Epithelial cell of esophagus (primary cell): ENCODE results near the gene FCF1.

Experiments
- DNase-seq: peaks from one replicate; pipeline ENCODE4 v3.0.0; 2010; ENCODE audit warnings: low read depth
- H3K4me3 ChIP-seq: 2 replicates; pipeline ENCODE4 v1.5.1; 2011; ENCODE audit warnings: mild to moderate bottlenecking, low read length, control low read depth
- TF ChIP-seq, protein P1 (sequence below): IDR thresholded peaks from 2 replicates; pipeline ENCODE4 v1.5.1; 2011; ENCODE audit warnings: low read depth, mild to moderate bottlenecking, low read length, control low read depth, inconsistent platforms; ENCODE audit not compliant: insufficient read depth; ENCODE audit errors: missing control alignments

Gene FCF1

DNA sequence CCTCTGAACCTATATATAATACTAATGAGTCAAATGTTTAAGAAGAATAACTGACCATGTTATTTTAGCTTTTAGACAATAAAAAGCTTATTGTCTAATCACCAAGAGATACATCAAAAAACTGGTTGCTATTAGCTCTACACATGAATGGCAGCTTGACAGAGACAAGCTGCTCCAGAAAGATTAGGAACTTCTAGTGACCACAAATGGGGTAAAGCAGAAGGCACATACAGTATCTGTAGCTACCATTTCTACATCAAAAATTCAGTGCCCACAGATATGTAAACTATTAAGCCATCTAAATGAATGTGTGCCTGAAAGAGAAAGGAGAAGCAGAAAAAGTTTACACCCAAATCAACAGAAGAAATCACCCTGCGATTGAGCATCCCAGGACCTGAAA, 2.5 kb upstream of the FCF1 start:
- TF ChIP-seq, protein P1, sequence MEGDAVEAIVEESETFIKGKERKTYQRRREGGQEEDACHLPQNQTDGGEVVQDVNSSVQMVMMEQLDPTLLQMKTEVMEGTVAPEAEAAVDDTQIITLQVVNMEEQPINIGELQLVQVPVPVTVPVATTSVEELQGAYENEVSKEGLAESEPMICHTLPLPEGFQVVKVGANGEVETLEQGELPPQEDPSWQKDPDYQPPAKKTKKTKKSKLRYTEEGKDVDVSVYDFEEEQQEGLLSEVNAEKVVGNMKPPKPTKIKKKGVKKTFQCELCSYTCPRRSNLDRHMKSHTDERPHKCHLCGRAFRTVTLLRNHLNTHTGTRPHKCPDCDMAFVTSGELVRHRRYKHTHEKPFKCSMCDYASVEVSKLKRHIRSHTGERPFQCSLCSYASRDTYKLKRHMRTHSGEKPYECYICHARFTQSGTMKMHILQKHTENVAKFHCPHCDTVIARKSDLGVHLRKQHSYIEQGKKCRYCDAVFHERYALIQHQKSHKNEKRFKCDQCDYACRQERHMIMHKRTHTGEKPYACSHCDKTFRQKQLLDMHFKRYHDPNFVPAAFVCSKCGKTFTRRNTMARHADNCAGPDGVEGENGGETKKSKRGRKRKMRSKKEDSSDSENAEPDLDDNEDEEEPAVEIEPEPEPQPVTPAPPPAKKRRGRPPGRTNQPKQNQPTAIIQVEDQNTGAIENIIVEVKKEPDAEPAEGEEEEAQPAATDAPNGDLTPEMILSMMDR = no peak
- no peak for DNase-seq
- H3K4me3 ChIP-seq = no peak overlapping the region

DNA sequence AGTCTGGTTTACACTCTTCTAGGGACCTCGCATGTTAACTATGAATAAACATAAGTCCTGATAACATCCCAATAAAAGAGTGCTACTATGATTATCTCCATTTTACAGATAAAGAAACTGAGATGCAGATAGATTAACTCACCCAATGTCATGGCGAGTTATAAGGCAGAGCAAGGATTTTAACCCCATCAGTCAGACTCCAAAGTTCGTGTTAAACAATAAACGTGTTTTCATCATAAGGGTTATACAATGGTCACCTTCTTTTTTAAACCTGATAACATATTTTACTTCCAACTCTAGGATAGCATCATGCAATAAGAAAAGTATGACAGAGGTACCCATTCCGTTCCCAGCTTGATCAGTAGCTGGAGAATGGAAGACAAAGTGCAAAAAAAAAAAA, 1.3 kb upstream of the FCF1 start:
- H3K4me3 ChIP-seq = peak overlapping the region; percentile 74
- TF ChIP-seq, protein P1 = no peak
- no peak for DNase-seq

DNA sequence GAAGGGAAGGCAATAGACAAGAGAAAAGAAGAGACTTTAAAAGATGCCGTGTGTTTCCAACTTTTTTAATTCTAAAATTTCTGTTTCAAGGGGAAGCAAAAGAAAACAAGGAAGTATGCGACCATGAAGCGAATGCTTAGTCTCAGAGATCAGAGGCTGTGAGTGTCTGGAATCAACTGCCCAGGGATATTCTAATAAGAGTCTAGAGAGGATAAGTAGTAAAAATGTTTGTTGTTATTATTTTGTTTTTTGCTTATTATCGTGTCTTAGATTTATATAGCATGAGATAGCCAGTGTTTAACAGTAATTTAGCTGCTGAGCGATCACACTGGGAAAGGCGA, 421 bp downstream of the FCF1 start:
- no peak for DNase-seq
- TF ChIP-seq, protein P1 = no peak
- peak overlapping the region; percentile 74 for H3K4me3 ChIP-seq

DNA sequence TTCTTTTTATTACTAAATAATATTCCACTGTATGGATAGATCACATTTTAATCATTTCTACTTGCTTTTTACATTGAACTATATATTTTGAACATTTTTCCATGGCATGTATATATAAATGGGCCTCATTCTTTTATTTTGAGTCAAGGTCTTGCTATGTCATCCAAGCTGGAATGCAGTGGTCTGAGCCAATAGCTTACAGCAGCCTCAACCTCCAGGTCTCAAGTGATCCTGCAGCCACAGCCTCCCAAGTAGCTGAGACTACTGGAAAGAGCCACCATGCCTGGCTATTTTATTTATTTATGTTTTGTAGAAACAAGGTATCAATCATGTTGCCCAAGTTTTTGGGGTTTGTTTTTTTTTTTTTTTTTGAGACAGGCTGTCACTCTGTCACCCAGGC, 7.6 kb downstream of the FCF1 start:
- TF ChIP-seq, protein P1 = no peak
- no peak overlapping the region for H3K4me3 ChIP-seq
- no peak for DNase-seq

DNA sequence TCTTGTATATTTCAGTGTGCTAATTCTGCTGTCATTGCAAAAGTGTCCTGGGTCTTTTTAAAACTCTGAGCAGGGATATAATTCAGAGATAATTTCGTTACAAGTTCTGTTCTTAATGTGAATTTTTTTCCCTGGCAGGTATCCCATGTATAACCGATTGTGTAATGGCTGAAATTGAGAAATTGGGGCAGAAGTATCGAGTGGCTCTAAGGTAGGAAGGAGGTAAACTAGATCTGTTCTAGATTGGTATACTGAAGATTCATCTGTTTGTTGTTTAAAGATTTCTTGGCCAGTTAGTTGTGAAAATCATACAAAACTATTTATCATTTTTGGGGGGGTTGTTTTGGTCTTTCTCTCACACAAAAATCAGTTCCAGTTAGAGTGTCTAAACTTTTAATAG, 10.2 kb downstream of the FCF1 start:
- no peak overlapping the region for H3K4me3 ChIP-seq
- TF ChIP-seq, protein P1 = no peak
- no peak for DNase-seq

DNA sequence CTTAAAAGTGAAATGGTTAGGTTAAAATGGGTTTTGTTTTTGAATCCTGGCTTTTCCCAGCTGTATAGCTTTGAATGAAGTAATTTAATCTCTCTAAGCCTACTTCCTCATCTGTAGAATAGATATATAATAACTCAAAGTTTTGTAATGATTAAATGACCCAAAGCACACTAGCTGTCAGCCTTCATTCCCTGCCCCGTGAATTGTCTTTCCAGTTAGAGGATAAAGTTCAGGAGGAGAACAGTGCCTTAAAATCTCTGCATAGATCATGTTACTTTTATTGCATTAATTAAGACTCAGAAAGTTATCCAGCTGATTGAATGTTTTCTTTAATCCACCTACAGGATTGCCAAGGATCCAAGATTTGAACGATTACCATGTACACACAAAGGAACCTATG, 19.4 kb downstream of the FCF1 start:
- no peak for DNase-seq
- no peak overlapping the region for H3K4me3 ChIP-seq
- TF ChIP-seq, protein P1 = no peak

DNA sequence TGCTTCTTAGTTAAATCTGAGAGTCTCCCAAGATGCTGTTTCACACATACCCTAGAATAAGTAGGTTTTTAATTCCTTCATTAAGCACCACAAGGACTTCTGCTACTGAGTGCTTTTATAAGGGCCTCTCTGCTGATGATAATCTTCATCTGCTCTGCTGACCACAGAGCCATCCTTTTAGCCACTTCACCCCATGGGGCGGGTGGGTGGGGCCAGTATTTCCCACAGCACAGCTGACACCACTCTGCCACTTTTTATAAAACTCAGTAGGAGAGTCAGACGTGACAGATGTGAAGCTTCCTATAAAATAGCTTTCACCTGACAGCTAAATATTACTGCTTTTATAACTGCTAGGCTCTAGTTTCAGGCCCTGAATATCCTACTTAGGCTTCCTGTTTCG, 20.3 kb downstream of the FCF1 start:
- TF ChIP-seq, protein P1 = no peak
- DNase-seq = no peak
- no peak overlapping the region for H3K4me3 ChIP-seq
